Hepatic stellate cell (primary cell): ENCODE measurements around the gene RAB4B.
"Not testable (repeated sequence)": the region's sequence is repeated elsewhere in the genome, so short reads cannot be mapped to it uniquely, and the experiment has no call there.

Experiments
- DNase-seq: peaks from one replicate; pipeline ENCODE4 v3.0.0; 2011; ENCODE audit warnings: low spot score

Gene RAB4B

DNA sequence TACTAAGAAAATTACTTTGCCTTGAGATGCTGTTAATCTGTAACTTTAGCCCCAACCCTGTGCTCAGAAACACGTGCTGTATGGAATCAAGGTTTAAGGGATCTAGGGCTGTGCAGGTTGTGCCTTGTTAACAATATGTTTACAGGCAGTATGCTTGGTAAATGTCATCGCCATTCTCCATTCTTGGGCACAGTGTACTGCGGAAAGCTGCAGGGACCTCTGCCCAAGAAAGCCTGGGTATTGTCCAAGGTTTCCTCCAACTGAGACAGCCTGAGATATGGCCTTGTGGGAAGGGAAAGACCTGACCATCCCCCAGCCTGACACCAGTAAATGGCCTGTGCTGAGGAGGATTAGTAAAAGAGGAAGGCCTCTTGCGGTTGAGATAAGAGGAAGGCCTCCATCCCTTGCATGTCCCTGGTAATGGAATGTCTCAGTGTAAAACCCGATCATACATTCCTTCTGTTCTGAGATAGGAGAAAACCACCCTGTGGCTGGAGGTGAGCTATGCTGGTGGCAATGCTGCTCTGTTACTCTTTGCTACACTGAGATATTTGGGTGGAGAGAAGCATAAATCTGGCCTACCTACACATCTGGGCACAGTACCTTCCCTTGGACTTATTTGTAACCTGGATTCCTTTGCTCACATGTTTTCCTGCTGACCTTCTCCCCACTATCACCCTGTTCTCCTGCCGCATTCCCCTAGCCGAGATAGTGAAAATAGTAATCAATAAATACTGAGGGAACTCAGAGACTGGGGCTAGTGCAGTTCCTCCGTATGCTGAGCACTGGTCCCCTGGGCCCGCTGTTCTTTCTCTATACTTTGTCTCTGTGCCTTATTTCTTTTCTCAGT lies 44.9 kb downstream of the RAB4B start:
- DNase-seq: not testable (repeated sequence)

DNA sequence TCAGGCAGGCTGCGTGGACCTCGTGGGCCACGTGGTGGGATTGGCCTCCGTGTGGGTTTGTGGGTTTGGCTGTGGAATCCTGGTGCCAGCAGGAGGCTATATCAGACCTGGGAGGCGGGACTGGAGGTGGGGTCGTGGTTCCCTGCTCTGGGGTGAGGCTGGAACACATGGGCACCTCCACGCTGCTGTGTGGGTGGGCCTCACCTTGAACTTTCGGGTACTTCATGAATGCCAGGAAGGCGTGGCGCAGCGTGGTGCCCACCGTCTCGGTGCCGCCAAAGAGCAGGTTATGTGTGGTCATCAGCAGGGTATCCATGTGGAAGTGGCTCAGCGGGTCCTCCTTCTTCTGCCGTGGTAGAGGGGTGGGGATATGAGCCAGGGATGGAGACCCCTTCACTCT lies 46.9 kb downstream of the RAB4B start:
- not testable (repeated sequence) for DNase-seq

DNA sequence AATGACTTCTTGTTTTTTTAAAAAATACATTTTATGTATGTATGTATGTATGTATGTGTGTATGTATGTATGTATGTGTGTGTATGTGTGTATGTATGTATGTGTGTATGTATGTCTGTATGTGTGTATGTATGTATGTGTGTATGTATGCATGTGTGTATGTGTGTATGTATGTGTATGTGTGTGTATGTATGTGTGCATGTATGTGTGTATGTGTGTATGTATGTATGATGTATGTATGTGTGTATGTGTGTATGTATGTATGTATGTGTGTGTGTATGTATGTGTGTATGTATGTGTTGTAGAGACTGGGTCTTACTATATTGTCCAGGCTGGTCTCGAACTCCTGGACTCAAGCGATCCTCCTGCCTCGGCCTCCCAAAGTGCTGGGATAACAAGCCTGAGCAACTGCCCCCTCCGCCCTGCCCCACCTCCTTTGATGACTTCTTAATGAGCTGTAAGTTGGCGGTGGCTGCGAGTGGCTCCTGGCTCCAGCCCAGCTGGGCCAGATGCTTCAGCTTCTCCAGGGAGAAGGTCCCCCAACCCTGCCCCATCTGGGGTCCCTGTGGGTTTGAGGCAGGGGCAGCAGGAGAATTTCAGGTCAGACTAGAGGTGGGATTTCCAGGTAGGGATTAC lies 47.5 kb downstream of the RAB4B start:
- not testable (repeated sequence) for DNase-seq

DNA sequence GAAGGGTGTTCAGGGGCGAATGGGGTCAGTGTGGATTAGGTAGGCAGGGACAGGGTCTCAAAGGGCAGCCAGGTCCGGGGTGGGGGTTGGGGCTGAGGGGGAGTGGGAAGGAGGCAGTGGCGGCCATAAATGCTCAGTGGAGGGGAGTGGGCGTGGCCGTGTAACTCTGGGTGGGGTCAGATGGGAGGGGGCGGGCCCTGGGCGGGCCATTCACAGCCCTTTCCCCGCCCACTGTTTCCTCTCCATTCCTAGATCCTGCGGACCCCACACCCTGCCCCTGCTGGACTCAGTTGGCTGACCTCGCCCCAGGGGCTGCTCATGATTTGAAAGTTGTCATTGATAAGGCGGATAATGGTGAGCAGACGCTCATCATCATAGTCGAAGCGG lies 48.3 kb downstream of the RAB4B start:
- DNase-seq: not testable (repeated sequence)

DNA sequence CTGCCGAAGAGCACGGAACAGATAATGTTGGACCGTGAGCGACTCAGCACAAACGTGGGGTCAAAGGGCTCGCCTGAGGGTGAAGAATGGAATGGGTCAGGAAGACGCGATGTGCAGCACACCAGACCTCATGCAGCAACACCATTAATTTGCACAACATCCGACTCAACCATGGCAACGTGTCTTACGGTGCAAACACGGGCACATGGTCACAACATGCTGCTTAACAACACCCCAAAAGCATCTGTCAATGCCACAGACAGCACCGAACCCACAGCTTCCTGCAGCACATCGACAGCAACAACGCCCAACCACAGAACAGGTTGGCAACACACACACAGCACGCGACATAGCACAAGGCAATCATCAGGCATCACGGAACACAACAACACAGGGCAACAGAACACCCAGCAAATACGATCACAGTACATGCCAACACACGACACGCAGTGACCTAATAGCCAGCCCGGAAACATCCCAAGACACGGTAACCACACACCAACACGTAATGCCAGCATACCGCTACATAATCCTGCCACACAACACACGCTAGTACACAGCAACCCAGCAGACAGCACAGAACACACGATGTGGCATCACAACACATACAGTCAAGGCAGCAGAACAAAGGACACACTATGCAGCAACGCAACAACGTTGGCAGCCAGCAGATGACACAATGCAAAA lies 48.8 kb downstream of the RAB4B start:
- DNase-seq: not testable (repeated sequence)

DNA sequence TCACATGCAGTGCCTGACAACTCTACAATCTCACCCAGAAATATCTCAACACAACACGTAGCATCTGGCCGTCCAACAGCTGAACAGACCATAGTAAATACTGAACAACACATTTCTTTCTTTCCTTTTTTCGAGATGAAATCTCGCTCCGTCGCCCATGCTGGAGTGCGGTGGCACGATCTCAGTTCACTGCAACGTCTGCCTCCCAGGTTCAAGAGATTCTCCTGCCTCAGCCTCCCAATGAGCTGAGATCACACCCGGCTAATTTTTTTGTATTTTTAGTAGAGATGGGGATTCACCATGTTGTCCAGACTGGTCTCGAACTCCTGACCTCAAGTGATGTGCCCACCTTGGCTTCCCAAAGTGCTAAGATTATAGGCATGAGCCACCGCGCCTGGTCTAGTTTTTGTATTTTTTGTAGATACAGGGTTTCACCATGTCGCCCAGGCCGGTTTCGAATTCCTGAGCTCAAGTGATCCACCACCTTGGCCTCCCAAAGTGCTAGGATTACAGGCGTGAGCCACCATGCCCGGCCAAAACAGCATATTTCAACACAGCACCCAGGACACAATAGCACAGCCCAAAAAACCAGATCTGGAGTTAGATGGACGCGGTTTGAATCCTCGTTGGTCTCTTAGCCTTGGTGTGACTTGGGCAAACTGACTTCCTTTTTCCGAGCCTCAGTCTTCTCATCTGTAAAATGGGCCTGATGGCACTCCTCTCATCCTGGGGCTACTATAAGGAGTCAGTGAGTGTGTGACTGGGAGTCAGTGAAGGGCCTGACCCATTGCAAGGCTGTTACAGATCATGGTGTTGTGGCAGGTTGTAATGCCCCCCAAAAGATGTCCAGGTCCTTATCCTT lies 49.6 kb downstream of the RAB4B start:
- no peak for DNase-seq

DNA sequence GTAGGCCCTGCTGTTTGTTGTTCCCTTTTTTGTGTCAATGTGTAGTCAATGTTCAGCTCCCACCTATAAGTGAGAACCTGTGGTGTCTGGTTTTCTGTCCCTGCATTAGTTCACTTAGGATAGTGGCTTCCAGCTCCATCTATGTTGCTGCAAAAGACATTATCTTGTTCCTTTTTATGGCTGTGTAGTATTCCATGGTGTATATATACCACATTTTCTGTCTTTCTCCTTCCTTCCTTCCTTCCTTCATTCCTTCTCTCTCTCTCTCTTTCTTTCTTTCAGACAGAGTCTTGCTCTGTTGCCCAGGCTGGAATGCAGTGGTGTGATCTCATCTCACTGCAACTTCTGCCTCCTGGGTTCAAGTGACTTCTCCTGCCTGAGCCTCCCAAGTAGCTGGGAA lies 51.2 kb downstream of the RAB4B start:
- DNase-seq: no peak

DNA sequence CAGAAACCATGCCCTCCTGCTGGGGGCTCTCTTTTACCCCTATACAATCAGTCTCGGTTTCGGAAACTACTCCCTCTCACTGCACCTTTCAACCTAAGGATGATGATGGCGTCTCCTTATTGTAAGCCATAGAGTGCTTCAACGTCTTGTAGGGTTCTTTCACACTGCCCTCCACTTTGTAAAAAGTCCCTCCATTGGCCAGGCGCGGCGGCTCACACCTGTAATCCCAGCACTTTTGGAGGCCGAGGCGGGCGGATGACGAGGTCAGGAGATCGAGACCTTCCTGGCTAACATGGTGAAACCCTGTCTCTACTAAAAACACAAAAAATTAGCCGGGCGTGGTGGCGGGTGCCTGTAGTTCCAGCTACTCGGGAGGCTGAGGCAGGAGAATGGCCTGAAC lies 52.7 kb downstream of the RAB4B start:
- DNase-seq: not testable (repeated sequence)

DNA sequence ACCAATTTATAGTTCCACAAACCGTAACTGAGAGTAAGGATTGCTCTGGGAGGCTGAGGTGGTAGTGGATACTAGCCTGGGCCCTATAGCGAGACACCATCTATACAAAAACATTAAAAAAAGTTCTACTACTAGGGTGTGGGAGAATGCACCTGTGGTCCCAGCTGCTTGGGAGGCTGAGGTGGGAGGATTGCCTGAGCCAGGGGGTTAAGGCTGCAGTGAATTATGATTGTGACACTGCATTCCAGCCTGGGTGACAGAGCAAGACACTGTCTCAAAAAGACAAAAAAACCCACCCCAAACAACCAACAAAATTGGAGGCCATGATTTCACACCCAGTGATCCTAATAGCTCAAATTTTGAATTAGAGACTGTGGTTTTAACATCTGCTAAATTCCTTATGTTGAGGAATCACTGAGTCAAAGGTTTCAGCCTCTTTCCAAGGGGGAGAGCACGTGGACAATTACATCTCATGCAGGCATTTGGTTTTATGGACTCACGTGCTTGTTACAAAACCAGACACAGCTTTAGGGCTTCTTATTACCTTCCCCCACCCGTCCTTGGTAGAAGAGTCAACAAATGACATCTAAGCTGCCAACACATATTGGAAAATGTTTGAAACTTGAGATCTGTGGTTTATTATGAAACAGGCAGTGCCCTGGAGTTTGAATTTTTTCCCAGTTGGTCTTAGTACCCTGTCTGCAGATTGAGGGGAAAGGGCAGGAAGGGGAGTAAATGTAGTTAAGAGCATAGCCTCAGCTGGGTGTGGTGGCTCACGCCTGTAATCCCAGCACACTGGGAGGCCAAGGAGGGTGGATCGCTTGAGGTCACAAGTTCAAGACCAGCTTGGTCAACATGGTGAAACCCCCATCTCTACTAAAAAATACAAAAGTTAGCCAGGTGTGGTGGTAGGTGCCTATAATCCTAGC lies 53.7 kb downstream of the RAB4B start:
- peak; percentile 29 for DNase-seq

DNA sequence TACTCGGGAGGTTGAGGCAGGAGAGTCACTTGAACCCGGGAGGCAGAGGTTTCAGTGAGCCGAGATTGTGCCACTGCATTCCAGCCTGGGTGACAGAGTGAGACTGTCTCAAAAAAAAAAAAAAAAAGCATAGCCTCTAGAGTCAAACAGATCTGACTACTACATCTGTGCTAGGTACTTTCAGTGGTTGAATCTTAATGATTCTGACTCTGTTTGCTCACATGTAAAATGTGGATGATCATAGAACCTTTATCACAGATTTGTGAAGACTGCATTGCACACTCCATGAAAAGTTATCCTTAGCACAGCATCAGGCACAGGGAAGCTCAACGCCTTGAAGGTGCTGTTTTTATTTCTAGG lies 54.4 kb downstream of the RAB4B start:
- DNase-seq: not testable (repeated sequence)

DNA sequence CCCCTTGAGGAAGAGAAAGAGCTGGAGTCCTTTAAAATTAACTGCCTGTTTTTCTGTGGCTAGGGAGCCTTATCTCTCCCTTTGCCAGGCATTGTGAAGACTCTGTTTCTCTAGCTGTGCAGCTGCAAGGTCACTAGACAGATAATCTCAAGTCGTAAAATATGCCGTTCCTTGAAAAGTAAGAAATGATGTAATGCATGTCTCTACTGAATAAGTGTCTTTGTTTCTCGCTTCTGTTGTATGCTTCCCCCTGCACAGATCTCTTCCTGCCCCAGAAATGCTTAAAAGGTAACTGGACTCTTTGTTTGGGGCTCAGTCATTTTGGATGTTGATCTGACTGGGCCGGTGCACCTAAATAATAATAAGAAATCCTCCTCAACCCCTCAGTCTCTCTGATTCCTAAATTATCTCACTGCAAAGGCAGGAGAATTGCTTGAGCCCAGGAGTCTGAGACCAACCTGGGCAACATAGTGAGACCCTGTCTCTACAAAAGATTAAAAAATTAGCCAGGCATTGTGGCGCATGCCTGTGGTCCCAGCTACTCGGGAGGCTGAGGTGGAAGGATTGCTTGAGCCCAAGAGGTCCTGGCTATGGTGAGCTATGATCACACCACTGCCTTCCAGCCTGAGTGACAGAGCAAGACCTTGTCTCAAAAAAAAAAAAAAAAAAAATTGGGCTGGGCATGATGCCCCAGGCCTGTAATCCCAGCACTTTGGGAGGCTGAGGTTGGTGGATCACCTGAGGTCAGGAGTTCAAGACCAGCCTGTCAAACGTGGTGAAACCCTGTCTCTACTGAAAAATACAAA lies 55.9 kb downstream of the RAB4B start:
- not testable (repeated sequence) for DNase-seq

DNA sequence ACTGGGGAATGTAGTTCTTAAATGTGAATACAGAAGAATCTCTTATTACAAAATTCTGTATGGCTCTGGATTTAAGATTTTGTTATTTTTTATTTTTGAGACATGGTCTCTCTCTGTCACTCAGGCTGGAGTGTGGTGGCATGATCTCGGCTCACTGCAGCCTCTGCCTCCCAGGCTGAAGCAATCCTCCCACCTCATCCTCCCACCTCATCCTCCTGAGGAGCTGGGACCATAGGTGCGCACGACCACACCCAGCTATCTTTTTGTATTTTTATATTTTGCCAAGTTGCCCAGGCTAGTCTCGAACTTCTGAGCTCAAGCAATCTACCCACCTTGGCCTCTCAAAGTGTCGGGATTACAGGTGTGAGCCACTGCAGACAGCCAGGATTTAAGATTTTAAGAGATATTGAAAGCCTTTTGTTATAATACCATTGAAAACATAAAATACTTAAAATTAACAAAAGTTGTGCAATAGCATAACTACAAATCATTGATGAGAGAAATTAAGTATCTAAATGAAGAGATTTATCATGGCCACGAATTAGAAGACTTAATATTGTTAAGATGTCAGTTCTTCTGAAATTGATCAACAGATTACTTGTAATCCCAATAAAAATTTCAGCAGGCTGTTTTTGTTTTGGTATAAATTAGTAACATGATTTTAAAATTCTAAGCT lies 58.8 kb downstream of the RAB4B start:
- no peak for DNase-seq

DNA sequence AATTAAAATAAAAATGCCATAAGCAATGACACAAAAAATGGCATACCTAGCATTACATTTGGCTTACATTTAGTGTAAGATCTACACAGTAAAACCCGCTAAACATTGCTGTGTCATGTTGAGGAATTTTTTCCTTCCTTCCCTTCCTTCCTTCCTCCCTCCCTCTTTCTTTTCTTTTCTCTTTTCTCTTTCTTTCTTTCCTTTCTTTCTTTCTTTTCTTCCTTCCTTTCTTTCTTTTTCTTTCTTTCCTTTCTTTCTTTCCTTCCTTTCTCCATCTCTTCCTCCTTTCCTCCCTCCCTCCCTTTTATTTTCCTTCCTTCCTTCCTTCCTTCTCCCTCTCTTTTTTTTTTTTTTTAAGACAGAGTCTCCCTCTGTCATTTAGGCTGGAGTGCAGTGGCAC lies 60.4 kb downstream of the RAB4B start:
- DNase-seq: not testable (repeated sequence)

DNA sequence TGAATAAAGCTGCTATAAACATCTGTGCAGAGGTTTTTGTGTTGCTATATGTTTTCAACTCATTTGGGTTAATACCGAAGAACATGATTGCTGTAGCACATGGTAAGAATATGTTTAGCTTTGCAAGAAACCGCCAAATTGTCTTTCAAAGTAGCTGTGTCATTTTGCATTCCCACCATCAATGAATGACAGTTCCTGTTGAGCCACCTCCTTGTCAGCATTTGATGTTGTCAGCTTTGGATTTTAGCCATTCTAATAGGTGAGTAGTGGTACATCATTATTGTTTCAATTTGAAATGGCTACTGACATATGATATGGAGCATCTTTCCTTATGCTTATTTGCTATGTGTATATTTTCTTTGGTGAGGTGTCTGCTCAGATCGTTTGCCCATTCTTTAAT lies 64.0 kb downstream of the RAB4B start:
- DNase-seq: not testable (repeated sequence)

DNA sequence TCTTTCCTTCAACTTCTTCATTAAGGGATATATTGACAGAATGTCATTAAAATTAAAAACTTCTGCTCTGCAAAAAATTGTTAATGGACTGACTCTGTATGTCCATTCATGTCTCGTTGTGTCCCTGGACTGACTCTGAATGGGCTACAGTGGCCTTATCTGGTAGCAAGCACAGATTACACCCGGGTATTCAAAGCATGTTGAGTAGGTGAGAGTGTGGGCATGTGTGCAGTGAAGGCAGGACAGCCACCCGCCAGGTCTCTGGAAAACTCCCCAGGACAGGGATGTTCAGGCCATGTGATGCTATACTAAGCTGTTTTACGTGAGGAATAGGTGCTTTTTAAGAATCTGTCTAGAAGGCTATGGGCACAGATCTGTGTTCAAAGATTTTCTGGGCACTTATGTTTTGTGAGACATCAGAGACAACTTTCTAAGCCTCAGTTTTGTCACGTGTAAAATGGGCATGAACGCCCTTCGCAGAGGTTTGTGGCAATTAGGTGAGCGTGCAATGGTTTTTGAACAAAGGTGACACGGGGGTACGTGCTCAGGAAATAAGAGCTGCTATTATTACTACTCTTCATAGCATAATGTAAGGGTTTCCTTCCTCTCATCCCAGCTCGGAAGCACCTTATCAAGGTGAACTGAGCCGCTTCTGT lies 65.1 kb downstream of the RAB4B start:
- not testable (repeated sequence) for DNase-seq

DNA sequence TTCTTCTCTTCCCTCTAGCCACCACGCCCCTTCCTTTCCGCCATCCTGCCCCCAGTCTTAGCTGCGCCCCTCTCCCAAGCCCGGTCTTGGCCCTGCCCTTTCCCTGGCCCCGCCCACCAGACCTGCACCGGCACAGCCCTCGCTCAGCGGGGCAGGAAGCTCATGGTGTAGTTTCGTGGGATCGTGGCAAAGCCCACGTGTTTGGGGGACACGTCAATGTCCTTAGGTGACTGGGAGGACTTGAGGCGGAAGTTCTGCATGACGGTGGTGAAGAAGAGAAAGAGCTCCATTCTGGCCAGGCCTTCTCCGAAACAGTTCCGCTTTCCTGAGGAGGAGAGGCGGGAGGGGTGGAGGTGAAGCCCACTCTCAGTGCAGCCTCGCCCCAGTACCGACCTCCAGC lies 65.6 kb downstream of the RAB4B start:
- DNase-seq: not testable (repeated sequence)
